ENCODE measurements around the gene RNASEH2A.
"Not testable (repeated sequence)": the region's sequence is repeated elsewhere in the genome, so short reads cannot be mapped to it uniquely, and the experiment has no call there.

The RNASEH2A gene

DNA sequence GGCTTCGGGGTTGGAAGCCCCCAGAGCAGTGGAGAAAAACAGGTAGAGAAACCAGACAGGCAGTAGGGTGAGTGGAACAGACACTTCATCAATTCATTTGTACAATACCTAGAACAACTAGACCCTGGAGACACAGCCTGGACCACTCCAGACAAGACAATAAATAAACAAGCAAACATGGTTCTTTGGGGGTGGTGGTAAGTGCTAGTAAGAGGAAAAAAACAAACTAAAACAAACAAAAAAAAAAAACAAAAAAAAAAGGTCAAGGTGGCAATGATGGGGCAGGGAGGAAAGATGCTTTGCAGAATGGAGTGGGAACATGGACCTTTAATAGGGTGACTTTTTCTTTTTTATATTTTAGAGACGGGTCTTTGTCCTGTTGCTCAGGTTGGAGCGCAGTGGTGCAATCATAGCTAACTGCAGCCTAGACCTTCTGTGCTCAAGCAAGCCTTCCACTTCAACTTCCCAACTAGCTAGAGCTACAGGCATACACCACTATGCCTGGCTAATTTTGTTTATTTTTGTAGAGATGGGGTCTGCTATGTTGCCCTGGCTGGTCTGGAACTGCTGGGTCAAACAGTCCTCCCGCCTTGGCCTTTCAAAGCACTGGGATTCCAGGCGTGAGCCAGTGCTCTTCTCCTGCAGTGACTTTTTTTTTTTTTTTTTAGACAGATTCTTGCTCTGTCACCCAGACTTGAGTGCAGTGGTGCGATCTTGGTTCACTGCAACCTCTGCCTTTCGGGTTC, 12.0 kb upstream of the RNASEH2A start:
- DNase-seq: no peak

DNA sequence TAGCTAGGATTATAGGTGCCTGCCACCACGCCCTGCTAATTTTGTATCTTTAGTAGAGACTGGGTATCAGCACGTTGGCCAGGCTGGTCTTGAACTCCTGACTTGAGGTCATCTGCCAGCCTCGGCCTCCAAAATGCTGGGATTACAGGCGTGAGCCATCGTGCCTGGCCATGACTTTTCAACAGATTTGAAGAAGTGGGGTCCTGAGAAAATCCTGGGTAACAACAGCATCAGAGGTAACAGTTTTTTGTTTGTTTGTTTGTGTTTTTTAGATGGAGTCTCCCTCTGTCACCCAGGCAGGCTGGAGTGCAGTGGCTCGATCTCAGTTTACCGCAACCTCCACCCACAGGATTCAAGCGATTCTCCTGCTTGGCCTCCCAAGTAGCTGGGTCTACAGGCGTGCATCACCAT, 11.4 kb upstream of the RNASEH2A start:
- no peak for DNase-seq

DNA sequence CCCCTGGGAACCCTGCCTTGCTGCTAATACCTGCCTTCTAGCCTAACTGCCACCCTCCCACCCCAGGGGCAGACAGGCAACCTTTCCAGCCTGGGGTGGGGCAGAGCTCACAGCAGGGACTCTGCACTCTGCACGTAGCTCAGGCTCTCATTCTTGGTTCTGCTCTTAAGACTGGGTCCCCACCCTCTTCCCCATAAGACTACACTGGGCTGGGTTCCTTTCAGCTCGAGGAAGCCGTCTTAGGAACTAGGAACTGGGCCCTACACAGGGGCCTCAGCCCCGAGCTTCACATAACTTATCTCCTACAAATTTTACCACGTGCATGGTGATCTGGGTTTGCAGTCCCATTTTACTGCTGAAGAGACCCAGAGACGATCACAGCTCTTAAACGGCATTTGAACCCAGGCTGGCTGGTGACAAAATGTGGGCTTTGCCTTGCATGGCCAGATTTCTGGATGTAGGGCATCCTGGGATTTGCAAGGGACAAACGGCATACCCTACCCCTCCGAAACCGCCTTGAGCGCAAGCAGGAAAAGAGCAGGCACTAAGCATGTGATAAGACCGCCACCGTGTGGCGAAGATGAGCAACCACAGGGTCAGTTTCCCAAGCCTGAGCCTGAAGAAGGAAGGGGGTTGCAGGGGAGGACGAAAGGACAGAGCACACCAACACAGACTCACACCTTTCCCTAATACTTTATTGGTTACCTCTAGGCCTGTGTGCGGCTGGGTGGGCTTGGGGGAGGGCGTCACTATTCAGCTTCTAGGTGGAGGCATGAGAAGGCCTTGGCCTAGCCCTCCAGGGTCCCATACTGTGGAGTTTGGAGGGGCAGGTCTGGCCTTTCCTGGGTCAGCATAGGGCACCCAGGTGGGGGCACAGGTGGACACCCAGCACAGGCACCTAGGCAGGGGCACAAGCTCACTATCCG, 10.0 kb upstream of the RNASEH2A start:
- DNase-seq: peak; percentile 79 to 80

DNA sequence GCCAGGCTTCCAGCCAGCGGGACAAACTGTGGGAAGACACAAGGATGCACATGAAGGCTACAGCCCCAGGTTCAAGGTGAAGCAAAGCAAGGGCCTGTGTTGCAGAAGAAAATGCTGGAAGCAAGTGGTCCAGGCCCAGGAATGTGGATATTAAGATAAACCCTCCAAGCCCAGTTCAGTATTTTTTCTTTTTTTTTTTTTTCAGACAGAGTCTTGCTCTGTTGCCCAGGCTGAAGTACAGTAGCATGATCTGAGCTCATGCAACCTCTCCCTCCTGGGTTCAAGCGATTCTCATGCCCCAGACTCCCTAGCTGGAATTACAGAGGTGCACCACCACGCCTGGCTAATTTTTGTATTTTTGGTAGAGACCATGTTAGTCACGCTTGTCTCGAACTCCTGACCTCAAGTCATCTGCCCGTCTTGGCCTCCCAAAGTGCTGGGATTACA, 9.2 kb upstream of the RNASEH2A start:
- no peak for DNase-seq

DNA sequence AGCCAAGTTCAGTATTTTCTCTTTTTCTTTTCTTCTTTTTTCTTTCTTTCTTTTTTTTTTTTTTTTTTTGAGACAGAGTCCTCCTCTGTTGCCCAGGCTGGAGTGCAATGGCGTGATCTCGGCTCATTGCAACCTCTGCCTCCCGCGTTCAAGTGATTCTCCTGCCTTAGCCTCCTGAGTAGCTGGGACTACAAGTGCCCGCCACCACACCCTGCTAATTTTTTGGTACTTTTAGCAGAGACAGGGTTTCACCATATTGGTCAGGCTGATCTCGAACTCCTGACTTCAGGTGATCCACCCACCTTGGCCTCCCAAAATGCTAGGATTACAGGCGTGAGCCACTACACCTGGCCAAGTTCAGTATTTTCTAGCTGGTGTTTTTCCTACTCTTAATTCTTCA, 8.8 kb upstream of the RNASEH2A start:
- DNase-seq: not testable (repeated sequence)

DNA sequence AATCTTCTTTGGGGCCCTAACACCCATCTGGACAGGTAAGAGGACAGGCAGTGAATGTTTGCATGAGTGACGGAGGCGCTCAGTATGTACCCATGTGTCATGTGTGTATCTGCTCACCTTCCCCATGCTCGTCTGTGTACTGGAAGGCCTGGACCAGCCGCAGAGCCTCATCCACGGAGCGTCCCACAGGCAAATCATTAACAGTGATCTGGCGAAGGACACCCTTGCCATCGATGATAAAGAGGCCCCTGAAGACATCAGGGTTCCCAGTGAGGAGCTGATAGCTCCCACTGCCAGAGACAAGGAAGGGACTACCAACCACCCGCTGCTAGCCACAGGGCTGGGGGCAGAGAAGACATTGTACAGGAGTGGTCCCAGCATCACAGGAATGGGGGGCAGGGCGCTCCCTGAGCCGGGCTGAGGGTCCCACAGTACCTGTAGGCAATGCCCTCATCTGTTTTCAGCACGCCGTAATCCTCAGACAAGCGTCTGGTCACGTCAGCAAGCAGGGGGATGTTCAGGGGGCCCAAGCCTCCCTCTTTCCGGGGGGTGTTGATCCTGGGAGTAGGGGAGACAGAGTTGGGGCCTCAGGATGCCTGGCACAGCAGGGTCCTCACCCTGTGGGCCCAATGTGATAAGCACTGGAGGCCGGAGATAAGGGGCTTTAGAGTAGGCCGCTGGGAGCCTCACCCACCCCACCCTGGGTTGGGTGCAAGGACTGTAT, 6.5 kb upstream of the RNASEH2A start:
- no peak for DNase-seq

DNA sequence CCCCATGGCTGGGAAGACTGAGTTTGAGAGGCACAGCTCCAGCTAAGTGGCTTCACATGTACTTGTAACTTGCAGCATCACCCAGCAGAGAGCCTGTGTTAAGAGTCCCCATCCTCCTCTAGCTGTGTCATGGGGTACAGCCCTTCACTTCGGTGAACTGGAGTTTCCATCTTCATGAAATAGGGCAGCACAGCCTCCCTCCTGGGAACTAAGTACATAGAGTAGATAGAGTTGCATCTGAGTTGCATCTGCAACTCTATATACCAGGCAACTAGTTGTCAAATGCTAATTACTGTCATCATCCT, 6.0 kb upstream of the RNASEH2A start:
- no peak for DNase-seq

DNA sequence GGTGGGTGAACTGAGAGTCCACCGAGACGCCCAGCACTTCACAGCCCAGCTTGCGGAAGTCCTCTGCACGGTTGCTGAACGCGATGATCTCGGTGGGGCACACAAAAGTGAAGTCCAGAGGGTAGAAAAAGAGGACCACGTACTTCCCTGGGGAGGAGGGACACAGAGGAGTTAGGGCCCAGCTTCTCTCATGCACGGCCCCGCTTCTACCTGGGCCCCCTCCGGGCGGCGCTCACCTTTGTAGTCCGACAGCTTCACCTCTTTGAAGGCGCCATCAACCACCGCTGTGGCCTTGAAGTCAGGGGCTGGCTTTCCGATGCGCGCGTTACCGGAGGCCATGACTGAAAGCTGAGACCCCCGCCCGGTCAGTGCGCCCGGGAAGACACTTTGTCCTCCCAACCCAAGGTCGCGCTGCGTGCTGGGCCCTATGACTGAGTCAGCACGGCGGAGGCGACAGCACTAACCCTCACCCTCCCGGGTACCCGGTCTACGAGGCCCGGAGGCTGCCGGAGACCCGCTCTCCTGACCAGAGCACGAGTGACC, 5.4 kb upstream of the RNASEH2A start:
- DNase-seq: peak in 1 of 2 donors; percentile 44

DNA sequence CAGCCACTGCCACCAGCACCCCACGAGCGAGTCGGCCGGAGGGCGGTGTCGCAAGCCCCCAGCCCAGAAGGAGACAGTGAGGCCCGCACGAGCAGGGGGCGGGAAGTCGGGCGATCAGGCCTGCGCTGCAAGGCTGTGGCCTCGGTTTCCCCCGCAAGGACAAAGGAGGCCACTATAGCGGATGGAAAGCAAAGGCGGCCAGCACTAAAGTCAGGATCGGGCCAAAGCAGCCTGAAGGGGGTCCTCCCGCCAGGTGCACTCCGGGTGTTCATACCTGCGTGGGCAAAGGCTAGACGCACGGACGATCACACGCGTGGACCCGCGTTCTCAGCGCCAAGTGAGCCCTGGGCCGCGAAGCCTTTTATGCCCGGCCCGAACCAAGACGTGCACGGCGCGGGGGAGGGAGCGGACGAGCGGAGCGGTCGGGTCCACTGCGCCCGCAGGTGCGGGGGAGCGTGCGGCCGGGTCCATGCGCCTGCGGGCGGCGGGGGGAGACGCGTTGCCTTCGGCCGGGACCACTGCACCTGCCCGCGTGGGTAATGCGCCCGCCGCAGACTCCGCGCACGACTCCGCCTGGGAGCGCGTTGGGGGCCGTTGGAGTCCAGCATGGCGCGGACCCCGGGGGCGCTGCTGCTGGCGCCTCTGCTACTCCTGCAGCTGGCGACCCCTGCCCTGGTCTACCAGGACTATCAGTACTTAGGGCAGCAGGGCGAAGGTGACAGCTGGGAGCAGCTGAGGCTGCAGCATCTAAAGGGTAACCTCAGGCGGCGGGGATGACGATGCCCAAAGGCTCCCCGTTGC, 4.7 kb upstream of the RNASEH2A start, which contains the start of the genes PRDX2 and THSD8:
Gene PRDX2, minus strand, starts transcription at position 335 of the 801 bp plus-strand sequence. CDS start 539 bp downstream, outside the sequence.
Gene THSD8, plus strand, starts transcription at position 604 of the 801 bp plus-strand sequence. Its CDS starts 3 bp downstream, at position 607.
- DNase-seq: peak; percentile 79 to 86

DNA sequence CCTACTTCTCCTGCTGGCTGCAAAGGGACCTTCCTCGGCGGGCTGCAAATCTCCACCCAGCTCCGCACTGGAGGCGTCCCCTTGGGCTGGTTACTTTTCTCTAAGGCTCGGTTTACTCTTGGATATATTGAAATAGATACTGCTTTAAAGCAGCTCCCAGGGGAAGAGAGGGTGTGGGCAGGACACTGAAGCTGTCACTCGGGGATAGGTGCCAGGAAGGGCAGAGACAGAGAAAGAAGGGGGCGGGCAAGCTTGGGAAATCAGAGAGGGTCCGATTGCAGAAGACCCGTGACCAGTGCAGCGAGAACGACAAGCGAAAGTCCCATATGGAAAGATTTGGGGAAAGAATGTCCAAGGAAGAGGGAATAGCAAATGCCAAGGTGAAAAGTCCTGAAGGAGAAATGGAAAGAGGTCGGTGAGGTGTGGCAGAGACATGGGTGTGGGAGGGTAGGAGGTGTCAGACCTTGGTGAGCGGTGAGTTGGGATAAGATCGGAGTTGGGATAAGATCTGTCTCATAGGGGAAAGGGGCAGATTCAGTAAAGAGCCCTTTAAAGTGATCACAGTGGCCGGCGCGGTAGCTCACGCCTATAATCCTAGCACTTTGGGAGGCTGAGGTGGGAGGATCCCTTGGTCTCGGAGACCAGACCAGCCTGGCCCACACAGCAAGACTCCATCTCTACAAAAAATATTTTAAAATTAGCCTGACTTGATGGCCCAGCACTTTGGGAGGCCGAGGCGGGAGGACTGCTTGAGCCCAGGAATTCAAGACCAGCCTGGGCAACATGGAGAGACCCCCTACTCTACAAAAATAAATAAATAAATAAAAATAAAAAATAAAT, 3.9 kb upstream of the RNASEH2A start:
- no peak for DNase-seq

DNA sequence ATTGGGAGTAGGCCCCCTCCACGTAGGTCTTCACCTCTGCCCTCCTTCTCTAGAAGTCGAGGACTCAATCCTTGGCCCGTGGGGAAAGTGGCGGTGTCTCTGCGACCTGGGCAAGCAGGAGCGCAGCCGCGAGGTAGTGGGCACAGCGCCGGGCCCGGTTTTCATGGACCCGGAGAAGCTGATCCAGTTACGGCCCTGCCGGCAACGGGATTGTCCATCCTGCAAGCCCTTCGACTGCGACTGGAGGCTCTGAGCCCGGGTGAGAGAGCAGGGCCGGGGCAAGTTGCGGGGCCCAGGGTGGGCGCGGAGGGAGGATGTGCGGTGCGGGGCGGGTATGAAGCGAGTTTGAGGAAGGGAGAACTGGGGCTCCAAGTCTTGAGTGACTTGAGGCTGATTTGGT, 2.3 kb upstream of the RNASEH2A start:
- DNase-seq: no peak

DNA sequence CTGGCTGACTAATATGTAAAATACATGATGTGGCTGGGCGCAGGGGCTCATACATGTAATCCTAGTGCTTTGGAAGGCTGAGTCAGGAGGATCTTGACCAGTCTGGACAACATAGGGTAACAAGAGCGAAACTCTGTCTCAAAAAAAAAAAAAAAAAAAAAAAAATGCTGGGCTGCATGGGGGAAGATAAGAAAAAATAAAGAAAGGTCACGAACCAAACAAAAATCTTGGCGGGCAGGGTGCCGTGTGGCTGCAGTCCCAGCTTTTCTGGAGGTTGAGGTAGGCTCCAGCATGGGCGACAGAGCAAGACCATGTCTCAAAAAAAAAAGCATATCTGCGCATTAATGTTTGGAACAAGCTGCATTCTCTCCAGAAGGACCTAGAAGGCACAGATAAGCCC, 8.7 kb downstream of the RNASEH2A start:
- DNase-seq: no peak

DNA sequence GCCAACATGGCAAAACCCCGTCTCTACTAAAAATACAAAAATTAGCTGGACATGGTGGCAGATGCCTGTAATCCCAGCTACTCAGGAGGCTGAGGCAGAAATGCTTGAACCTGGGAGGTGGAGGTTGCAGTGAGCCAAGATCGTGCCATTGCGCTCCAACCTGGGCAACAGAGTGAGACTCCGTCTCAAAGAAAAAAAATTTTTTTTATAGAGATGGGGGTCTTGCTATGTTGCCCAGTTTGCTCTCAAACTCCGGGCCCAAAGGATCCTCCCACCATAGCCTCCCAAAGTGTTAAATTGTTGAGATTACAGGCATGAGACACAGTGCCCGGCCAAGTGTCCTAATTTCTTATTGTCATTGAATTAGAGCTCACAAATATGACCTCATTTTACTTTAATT, 10.8 kb downstream of the RNASEH2A start:
- not testable (repeated sequence) for DNase-seq

DNA sequence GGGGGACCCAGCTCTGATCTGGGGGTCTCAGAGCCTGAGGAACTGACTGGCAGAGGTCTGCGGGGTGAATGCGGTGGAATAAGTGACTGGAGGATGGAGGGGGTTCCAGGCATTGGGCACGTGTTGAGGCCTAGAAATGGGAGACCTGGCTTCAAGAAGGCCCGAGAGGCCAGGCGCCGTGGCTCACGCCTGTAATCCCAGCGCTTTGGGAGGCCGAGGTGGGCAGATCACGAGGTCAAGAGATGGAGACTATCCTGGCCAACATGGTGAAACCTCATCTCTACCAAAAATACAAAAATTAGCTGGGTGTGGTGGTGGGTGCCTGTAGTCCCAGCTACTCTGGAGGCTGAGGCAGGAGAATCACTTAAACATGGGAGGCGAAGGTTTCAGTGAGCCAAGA, 11.4 kb downstream of the RNASEH2A start:
- DNase-seq: not testable (repeated sequence)

DNA sequence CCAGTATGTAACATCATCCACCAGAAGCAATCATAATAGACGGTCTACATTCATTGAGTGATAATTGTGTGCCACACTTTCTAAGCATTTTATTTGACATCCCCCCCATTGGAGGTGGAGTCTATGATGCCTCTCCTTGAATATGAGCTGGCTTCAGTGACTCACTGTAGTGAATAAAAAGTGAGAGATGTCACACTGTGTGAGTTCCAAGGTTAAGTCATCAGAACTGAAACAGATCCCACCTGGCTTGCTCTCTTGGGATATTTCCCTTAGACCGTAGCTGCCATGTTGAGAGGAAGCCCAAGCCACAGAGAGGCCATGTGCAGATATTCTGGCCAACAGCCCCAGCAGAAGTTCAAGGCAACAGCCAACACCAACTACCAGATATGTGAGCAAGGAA, 15.4 kb downstream of the RNASEH2A start:
- no peak for DNase-seq

DNA sequence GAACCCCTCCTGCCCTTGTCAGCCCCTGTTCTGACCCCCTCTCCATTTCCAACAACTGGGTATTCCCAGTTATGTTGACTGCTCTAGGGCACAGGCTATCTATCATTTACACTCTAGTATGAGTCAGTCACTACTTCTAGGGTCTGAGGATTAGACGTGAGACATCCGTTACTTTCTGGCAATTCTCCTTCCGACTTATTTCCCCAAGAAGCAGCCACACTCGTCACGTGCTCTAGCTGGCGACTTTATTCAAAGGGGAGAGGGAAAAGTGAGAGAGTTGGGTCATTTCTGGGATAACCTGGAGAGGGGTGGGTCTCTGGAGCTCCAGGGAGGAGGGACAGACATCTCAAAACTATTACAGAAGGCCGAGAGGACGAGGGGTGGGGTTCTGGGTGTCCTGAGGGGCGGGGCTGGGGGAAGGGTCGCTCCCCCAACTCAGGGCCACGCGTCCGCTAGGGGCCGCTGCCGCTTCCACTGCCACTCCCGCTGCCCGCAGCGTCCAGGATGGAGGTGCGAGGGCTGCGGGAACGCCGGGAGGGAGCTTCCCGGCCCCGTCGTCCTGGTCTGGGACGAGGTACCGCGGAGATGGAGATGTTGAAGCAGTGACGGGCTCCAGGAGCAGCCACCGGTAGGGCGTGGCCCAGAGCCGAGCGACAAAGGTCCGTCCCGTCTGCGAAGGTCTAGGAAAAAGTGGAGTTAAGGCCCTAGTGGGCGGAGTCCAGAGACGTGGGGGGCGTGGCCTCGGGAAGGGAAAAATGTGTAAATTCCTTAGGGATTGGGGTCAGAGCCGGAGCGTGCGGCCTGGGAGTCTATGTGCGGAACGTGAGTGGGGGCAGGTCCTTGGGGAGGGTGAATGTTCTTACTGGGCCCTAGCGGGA, 19.1 kb downstream of the RNASEH2A start:
- DNase-seq: peak in 1 of 2 donors; percentile 58

DNA sequence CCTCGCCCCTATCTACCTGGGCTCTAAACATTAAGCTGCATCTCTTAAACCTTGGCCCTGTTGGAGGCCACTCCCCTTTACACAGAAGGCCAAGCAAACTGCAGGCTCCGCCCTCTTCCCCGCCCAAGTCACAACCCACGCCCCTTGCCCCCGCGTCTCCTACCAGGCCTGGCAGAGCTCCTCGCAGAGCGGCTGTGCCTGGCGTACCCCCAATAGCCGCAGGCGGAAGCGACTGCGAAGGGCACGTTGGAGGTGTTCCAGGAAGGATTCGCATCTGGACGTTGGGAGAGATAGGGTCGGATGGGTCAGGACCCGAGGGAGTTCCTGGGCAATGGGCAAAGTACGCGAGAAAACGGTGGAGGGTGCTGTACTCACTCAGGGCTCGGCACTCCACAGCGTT, 22.1 kb downstream of the RNASEH2A start:
- peak in 1 of 2 donors; percentile 56 for DNase-seq

DNA sequence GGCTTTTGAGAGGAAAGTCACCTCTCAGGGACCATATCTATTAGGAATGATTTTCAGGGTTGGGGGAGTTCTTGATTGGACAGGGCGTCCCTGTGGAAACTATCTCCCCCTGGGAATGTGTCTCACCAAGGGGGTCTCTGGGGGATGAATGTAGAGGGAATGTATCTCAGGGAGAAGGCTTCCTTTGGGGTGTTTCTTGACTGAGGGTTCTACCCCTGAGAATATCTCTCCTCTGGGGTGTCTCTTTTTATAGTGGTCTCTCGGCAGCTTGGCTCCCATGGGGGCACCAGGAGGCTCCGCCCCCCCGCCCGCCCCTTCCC, 27.0 kb downstream of the RNASEH2A start:
- DNase-seq: no peak

DNA sequence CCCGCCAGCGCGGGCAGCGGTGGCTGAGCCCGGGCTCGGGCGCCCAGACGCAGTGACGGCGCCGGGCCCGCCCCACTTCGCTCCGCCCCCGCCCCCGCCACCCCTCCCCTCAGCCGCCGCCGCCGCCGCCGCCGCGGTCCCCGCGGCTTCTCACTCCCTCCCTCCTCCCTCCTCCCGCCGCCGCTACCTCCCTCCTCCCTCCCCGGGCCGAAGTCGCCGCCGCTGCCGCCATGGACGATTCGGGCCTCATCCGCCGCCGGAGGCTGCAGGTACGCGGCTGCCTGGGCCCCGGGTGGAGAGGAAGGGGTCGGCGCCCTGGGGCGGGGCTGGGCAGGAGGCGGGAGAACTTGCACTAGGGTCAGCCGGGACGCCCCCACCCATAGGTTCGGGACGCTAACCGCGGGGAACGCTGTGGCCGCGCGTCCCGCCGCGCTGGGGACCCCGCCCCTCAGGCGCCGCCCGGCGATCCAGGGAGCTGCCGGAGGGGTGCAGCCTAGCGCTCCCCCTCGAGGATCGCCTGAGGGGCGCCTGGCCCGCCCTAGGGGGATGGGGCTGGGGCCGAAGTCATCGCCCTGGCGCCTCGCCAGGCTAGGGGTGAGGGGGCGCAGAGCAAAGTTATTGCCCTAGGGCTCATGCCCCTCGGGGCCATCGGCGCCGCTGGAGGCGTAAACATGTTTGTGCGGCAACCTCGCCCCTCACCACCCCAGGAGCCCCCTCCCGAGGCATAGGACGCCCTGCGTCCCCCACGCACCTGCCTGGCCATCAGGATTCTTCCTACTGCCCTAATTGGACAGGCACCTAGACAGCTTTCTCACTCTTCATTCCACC, 27.6 kb downstream of the RNASEH2A start:
- DNase-seq: peak; percentile 47 to 52

Data from stimulated activated CD4-positive, alpha-beta T cell treated with anti-CD3 and anti-CD28 coated beads, Interleukin-2, amount 100 ng/mL, for 24 hours (primary cell).